NCI-H1092 treated with DMSO at 0.1 percent for 48 hours (cell line): Measurements from ENCODE around the gene TPM2.

ENCODE experiments used
- DNase-seq: peaks from one replicate; lab custom pipeline; 2025; lab: John Stamatoyannopoulos, UW

TPM2 gene

DNA sequence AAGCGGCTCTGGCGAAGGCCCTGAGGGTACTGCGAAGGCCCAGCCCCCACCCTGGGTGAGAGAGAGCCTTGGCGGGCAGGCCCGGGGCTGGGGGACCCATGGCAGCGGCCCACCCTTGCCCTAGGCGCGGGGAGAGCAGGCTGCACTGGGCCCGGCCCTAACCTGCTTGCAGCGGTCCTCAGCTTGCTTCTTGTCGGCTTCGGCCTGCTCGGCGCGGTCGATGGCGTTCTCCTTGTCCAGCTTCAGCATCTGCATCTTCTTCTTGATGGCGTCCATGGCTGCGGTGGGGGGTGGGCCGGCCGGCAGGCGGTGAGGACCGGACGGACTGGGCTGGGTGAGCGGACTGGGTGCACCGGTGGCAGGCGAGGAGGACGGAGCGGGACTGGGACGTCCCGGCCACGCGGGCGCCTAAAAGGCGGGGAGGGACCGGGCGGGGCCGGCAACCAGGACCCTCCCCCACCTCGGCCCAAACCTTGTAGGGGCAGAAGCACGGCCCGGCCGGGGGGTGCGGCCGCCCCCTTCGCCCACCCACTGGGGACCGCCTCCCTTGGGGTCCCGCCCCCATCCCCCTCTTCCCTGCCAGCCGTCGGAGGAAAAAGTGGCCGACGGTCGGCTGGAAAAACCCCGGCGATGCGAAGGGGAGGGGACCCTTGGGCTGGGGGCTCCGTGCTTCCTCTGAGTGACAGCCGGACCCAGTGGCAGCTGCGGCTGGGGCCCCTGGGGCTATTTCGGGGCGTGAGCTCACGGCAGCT is at the start of gene TPM2:
TSS of gene TPM2 (minus strand) at position 384 of the 752 bp plus-strand sequence. CDS start at position 276, 108 bp downstream.
- no peak for DNase-seq

DNA sequence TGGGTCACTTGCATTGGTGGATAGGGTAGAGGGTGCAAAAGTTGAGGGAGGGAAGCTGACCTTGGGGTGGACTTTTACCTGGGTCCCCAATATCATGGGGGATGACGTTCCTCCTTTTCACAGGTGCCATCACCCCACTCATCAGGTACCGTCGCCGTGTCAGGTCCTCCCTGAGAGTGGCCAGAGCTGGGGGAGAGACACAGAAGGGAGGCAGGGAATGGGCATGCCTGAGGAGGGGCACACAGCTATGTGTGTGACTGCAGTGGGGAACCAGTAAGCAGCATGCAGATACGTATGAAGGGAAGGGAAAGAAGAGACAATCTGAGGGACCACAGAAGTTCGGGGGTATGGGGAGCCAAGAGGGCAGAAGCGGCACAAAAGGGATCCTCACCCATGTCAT is 49.2 kb upstream of the TPM2 start:
- DNase-seq = no peak

DNA sequence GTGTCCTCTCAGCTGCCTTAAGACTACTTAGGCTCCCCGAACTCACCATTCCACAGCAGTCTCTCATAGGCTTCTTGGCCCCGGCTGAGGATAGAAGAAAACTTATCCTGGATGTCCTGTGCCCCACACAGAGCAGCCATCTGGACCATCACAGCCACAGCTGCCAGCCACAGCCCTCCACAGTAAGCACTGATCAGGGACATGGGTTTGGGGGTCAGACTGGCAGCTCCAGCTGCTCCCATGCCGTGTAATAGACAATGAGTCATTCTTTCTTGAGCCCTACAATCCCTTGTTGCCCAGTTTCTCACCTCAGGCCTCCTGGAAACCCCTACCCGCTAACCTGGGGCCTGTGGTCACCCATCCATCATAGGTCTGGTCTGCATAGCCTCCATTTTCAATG is 48.5 kb upstream of the TPM2 start:
- DNase-seq = no peak

DNA sequence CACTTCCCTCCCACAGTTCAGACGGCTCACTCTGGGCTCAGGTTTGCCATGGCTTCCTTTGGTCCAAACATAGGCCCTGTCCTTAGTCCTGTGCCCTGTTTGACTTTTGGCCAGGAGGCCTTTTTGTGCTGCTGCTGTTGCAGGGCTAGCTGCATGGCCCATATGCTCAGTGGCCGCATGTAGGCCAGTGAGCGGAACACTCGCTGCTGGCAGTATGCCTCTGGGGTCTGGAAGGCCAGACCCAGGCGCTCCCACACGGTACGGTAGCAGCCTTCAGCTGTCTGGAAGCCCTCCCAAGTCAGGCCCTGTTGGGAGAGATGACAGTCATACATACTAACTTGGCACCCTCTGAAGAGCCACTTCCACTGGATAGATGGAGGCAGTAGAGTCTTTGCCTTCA is 47.4 kb upstream of the TPM2 start:
- DNase-seq = no peak

DNA sequence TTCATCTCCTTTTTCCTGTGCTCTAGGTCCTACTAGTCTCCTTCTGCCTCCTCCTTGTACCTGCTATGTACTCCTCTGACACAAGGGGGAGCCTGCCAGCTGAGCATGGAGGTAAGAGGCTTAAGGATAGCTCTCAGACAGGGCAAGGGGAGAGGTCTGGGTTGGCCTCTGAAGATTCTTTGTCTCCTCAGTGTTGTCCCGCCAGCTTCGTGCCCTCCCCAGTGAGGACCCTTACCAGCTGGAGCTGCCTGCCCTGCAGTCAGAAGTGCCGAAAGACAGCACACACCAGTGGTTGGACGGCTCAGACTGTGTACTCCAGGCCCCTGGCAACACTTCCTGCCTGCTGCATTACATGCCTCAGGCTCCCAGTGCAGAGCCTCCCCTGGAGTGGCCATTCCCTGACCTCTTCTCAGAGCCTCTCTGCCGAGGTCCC is 46.5 kb upstream of the TPM2 start:
- peak; percentile 68 for DNase-seq

DNA sequence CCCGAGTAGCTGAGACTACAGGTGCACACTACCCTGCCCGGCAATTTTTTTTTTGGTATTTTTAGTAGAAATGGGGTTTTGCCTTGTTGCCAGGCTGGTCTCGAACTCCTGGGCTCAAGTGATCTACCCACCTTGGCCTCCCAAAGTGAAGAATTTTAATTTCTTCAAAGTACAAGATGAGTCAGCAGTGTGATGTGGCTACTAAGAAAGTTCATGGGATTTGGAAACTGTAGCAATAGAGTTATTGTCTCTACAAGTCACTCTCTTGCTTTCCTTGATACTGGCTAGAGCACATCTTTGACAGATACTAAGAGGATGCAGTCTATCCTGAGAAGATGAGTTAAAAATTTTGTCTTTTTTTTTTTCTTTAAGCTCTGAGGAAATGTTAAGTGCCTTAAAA is 44.4 kb upstream of the TPM2 start:
- DNase-seq = no peak

DNA sequence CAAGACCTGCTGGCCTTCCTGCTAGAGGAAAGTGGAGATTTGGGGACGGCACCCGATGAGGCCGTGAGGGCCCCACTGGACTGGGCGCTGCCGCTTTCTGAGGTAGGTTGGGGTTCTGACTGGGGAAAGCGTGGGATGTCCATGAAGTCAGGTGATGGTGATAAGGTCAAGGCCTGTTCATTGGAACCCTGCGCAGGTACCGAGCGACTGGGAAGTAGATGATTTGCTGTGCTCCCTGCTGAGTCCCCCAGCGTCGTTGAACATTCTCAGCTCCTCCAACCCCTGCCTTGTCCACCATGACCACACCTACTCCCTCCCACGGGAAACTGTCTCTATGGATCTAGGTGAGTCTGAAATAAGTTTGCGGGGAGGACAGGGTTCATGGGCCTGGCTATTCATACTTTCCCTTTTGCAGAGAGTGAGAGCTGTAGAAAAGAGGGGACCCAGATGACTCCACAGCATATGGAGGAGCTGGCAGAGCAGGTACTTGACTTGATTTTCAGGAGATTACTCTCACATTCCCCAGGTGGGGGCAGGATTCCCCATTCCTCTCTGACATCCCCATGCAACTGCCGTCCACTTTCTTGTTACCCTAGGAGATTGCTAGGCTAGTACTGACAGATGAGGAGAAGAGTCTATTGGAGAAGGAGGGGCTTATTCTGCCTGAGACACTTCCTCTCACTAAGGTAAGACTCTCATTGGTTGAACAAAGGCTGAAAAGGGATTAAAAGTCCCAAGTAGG is 43.2 kb upstream of the TPM2 start:
- DNase-seq = peak; percentile 58

DNA sequence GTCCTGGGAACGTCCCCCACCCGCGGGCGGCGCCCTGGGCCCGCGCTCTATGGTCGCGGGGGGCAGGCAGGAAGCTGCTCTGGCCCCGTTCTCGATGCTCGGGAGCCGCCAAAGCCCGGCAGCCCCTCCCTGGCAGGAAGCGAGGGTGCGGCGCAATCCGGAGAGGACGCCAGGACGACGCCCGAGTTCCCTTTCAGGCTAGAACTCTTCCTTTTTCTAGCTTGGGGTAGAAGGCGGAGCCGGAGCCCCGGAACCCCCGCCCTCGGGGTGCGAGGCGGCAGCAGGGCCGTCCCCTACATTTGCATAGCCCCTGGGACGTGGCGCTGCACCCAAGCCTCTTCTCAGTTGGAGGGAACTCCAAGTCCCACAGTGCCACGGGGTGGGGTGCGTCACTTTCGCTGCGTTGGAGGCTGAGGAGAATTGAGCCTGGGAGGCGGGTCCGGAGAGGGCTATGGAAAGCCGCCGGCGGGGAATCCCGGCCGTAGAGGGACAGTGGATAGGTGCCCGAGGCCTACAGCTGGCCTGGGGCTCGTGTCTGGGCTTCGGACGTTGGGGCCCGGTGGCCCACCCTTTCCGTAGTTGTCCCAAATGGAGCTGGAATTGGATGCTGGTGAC is 42.6 kb upstream of the TPM2 start, which contains the start of the genes CREB3 and TLN1:
TSS of gene CREB3 (plus strand) at position 482 of the 615 bp plus-strand sequence. CDS start at position 589, 107 bp downstream.
TSS of gene TLN1 (minus strand) at position 11 of the 615 bp plus-strand sequence. CDS start 6,501 bp downstream, outside the sequence.
- DNase-seq = peak; percentile 98

DNA sequence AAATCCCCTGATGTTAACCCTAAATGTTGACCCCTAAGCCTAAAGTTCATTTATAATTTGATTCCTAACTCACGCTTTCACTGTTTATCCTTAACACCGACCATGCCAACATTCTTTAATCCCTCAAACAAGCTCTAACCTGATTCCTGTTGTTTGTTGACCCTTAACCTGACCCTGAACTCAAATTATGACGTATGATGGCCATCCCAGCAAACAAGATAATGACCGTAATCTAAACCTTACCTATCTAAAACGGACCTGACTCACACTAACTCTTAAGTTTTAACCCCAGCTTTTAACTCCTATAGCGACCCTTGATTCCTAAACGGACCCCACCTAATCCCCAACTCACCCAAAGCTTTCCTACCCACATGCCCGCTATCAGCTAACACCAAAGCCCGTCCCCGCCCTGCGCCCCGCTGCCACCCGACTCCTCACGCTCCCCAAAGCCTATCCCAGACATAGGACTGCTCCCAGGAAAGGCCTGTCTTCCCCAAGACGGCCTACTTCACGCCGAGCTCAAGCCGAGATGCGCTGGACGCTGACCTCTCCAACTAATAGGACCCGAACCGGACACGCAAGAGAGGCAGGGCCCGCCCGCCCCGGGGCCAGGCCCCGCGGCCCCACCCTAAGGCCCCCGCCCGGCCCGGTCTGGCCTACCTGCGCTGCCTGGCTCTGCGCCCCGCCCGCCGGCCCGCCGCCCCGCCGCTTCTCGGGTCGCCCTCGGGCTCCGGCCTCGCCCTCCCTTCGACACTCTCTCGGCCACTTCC is 41.9 kb upstream of the TPM2 start:
- DNase-seq = no peak

DNA sequence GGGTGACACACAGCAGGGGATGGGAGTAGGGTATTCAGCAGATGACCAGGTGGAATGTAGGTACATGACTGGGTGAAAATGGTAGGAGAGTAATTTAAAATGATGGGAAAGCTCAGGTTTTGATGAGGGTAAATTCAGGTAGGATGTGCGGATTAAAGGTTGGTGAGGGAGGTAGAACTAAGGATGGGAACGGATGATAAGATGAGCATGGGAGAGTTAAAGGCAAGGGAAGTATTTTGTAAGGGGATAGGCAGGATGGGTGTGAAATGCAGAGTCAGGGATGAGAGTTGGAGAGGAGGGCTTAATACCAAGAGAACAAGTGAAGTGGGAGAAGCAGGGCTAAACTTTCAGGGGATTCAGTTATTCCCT is 40.7 kb upstream of the TPM2 start:
- DNase-seq = no peak

DNA sequence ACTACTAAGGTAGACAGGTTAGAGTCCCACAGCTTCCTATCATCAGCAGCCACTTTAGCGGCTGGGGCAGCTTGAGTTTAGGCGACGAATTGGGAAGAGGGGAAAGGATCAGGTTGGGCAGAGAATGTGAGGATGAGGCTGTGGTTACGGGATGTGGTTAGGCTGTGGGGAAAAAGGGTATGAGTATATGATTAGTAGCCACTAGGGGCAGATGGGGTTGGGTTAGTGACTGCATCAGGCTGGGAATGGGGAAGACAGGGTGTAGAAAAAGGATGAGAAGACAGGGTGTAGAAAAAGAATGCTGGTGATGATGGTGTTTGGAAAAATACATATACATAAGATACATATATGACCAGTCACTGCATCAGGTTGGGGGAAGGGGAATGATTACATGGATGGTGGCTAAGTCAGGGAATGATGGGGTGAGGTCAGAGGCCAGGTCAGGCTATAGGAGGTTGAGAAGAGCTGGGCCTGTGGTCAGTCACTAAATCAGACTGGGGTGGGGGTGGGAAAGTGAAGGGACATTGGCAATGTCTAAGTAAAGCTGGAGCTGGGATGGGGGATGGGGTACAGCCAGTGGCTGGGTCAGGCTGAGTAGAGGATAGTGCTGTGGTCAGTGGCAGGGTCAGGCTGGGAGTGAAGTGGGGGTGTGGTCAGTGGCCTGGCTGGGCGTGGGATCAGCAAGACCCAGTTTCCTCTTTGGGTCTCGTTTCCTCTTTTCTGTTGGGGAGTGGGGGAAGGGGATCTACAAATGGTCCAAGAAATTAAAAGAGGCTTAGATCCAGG is 40.2 kb upstream of the TPM2 start:
- no peak for DNase-seq

DNA sequence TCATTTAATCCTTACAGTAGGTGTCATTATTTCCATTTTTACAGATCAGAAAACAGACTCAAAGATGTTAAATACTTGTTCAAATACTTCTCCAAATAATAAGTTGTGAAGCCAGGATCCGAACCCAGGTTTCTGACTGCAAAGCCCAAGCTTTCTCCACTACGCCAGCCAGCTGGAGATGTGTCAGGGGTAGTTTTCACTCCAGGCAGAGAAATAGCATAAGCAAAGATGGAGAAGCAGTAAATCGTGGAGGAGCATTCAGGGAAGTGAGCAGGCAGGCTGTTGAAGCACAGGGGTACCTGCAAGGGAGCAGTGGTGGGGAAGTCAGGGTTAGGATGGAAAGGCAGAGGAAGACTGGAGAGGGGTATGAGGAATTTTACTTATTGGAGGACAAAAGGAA is 39.4 kb upstream of the TPM2 start:
- DNase-seq = no peak

DNA sequence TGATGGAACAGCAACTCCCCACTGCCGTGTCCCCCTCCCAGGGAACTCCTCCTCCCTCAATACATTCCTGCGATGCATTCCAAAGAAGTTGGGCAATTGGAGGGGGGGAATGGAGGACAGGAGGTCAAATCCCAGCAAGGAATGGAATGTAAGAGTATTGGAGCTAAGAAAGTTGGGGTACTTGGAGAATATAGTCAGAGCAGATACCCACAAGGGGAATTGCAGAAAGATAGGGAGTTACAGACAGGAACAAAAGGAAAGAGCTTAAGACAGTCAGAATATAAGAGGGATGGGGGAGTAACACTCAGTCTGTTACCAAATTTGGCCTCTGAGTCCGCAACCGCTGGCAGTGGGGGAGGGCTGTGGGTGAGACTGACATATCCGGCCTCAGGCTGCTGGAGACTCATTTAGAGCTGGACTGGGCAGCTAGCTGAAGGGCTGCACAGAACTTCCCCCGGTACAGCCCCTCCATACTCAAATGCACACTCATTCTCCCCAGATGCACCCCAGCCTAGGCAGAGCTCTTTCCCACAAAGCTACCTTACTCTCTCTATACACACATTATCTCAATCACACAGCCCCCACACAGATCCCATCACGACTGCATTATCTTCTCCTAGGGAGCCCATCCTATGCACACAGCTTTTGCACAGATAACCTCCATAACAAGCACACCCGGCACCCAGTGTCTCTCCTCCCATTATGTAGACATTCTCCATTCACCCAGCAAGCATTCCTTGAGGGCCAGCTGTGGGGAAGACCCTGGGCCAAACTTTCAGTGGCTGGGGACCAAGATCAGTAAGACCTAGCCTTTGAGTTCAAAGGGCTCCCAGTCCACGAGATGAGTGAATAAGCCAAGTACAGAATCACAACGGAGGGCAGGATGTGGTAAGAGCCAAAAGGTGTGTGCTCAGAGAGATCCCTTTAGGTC is 38.6 kb upstream of the TPM2 start:
- no peak for DNase-seq

DNA sequence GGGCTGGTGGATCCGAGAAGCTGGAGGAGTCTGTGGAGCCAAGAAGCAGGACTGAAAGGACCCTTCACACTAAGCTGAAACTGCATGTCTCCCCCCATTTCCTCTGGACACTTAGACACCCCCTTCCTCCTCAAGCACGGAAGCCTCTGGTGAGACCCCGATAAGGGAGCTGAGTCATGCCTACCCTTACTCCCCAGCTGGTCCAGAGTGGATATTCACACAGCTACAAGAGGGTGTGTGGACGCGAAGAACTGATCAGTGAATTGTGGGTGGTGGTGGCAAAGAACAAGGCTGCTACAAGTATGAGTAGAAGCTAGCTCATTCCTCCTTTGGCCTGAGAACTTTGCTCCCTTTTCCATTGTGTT is 37.9 kb upstream of the TPM2 start:
- DNase-seq = no peak

DNA sequence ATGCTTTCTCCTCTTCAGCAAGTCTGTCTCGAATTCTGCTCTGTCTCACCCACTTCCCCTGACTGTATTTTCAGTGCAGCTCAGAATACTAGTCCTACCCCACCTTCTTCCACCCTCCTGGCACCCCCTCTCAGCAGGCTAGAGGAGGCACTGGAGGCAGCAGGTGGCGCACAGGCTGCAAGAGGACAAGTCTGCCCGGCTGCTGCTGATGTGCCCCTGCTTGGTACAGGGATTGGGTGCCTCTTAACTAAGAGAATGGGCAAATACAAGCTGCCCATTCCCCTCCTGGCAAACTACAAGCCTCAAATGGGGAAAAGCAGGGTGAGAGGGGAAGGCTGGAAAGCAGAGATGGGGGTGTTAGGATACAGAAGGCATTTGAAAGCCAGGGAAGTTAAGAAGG is 37.2 kb upstream of the TPM2 start:
- no peak for DNase-seq

DNA sequence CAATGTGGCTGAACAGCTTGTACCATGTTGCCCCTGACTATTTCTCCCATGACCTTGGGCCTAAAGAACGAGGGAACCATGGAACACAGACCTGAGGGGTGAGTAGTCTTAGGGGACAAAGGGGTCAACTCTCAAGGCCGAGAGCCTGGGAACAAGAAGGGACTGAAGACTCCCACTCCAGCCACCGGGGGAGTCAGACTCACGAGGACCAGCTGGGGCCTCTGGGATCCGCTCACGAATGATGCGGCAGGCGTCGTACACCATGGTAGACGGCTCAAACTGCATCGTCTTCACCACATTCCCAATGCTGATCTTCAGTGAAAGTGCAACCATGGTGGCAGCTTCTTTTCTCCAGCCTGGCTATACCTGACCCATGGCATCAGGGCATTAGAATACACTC is 35.6 kb upstream of the TPM2 start:
- DNase-seq = no peak

DNA sequence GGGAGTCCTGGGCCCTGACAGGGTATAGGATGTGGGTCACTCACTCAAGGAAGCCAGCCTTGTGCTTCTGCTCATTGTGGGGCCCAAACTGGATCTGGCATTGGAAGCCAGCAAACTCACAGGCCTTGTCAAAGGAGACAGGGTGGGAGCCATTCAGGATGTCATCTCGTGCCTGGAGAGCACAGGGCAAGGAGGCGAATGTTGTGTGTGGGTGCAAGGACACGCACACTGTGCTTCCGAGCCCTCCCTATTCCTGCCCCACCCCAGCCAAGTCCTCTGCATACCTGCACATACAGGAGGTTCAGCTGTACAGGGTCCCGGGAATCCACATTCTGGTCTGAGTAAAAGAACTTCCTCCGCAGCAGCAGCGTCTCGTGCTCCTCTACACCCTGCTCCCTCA is 34.2 kb upstream of the TPM2 start:
- no peak for DNase-seq

DNA sequence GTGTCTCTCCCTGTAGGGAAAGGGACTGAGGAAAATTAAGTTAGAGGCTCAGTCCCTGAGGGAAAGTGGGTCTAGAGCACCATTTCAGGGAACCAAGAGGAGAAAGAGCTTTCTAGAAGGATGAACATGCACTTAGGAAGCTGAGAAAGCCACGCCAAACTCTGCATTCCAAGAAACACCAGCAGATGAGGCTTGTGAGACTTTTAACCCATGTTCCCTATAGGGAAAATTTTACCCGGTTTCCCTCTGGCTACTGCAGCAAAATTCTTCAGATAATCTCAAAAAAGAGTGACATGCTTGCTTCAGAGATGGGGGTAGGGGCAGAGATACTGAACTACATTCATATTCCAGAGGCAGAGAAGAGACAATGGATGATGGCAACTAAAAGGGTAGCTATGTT is 33.7 kb upstream of the TPM2 start:
- DNase-seq = no peak

DNA sequence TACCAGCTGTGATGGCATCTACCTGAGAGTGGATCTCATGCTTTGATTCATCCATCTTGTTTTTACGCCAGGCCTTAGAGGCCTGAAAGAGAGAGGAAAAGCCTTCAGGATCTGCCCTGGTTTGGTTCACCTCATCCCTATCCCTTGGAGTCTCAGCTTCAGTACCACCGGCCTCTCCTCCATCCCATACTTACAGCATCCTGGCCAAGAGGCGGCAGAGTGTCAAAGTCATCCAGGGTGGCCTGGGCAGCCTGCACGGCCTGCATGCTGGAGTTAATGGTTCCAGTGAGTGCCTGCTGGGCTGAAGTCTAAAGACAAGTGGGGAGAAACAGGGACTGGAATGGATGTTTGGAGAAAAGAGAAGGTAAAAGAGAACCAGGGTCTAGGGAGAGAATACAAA is 29.8 kb upstream of the TPM2 start:
- DNase-seq = no peak
